ENCODE results near the gene CLCN4.

CLCN4 gene

GRCh38 chrX:10203617-10204016, 46.8 kb downstream of the CLCN4 start (continued):
- no peak for TF ChIP-seq KLF17 (tag by site-specific recombination; IDR thresholded peaks at IDR 0.05)
- no peak for TF ChIP-seq ZNF768 (tag by site-specific recombination; IDR thresholded peaks at IDR 0.05)
- no peak for TF ChIP-seq PRDM6 (tag by site-specific recombination; IDR thresholded peaks at IDR 0.05)
- no peak for TF ChIP-seq ZNF501 (tag by site-specific recombination; IDR thresholded peaks at IDR 0.05)
- no peak for TF ChIP-seq ZNF843 (tag by site-specific recombination; IDR thresholded peaks at IDR 0.05)
- no peak for TF ChIP-seq SP3 (tag by site-specific recombination; IDR thresholded peaks at IDR 0.05)
- TF ChIP-seq ZNF623 (tag by site-specific recombination; IDR thresholded peaks at IDR 0.05) = no peak
- TF ChIP-seq ZNF221 (tag by site-specific recombination; IDR thresholded peaks at IDR 0.05; ENCODE audit: borderline replicate concordance) = no peak
- TF ChIP-seq ZNF530 (tag by site-specific recombination; IDR thresholded peaks at IDR 0.05; ENCODE audit: low read depth) = no peak
- no peak for TF ChIP-seq ZNF596 (tag by site-specific recombination; IDR thresholded peaks at IDR 0.05)

- Histone ChIP-seq H3K27ac (ENCODE audit: extremely low read depth, low read depth, low read length) (no peak overlapping the region), H3K36me3 (ENCODE audit: control insufficient read depth in 2 of 2, insufficient read depth in 1 of 2, low read length in 2 of 2) (peaks cover 0 to 22% of the 10 kb centered on the region in 2 experiments; a peak in 1 of 3 replicates), H3K9me3 (ENCODE audit: control insufficient read depth, insufficient read depth, low read depth, low read length) (no peaks in the 10 kb centered on the region), H3K4me3 (ENCODE audit: low read depth, low read length) (no peak overlapping the region), H3K4me1 (ENCODE audit: control insufficient read depth, insufficient read depth, low read length) (no peaks in the 10 kb centered on the region)
- no peak for TF ChIP-seq REST (tag by site-specific recombination; IDR thresholded peaks at IDR 0.05)
- no peak for TF ChIP-seq ZBTB11 (tag by site-specific recombination; conservative IDR thresholded peaks at IDR 0.05; ENCODE audit: low read depth)
- TF ChIP-seq ZNF175 (tag by site-specific recombination; IDR thresholded peaks at IDR 0.05) = no peak
- TF ChIP-seq EGR2 (tag by site-specific recombination; IDR thresholded peaks at IDR 0.05; ENCODE audit: low read depth) = no peak
- TF ChIP-seq PRDM10 (tag by site-specific recombination; IDR thresholded peaks at IDR 0.05) = no peak
- TF ChIP-seq ZNF600 (tag by site-specific recombination; IDR thresholded peaks at IDR 0.05) = no peak
- no peak for TF ChIP-seq HOXA7 (CRISPR knock-in tag; IDR thresholded peaks at IDR 0.05; ENCODE audit: borderline replicate concordance)
- no peak for TF ChIP-seq ZNF704 (tag by site-specific recombination; IDR thresholded peaks at IDR 0.05)
- TF ChIP-seq SCRT2 (tag by site-specific recombination; IDR thresholded peaks at IDR 0.05) = no peak
- no peak for TF ChIP-seq PRDM1 (tag by site-specific recombination; IDR thresholded peaks at IDR 0.05)
- TF ChIP-seq ZNF843 (tag by site-specific recombination; IDR thresholded peaks at IDR 0.05) = no peak
- TF ChIP-seq ZNF660 (tag by site-specific recombination; IDR thresholded peaks at IDR 0.05) = no peak
- ChIA-PET POLR2A (no interaction called here), CTCF (interaction anchor here (0.6 to 2.3 kb wide), 2 partner anchors 16 to 1389 kb away, joined by 3 to 8 read pairs; no protein-coding TSS in a partner anchor)
These were observed 49.5 kb downstream of the CLCN4 start for GRCh38 chrX:10206317-10206716.

All from HEK293 (cell line).